ENCODE data around the gene ALDH3A2. TPM values are rescaled to one million over a fixed set of nuclear protein-coding genes. Genes with fewer than 3 reads are reported as not detected.
A peak's percentile ranks its signal among the peaks of the same experiment; 100 is the strongest.

ALDH3A2 gene
- total and polyA plus RNA-seq, 2 of the 8 experiments (the other 6 are each of a cell fraction or from before 2014, with no cell fraction given), result 20.6 to 72.9 TPM

- CTCF ChIA-PET (ENCODE audit: partially characterized antibody), result interaction anchor here (0.8 to 1.2 kb wide), 4 partner anchors 10 to 118 kb away, joined by 3 to 4 read pairs (median 3); no protein-coding TSS in a partner anchor
- Histone ChIP-seq H4K5ac (ENCODE audit: insufficient read length, low read depth, low read length) (no peak overlapping the region), H3K79me1 (ENCODE audit: low read depth, low read length) (no peaks in the 10 kb centered on the region), H3K4ac (replicated peaks; ENCODE audit: insufficient read length, low read depth, low read length) (no peak overlapping the region), H3K23me2 (ENCODE audit: low read depth, low read length) (no peaks in the 10 kb centered on the region), H3K14ac (ENCODE audit: insufficient read length) (no peak overlapping the region), H3K9ac (replicated peaks in 1 of 4; ENCODE audit: extremely low read depth in 1 of 4, low read depth in 3 of 4, low read length in 3 of 4) (no peak overlapping the region), H3K4me1 (replicated peaks in 1 of 4; ENCODE audit: control insufficient read depth in 3 of 4, insufficient read depth in 4 of 4, low read length in 3 of 4) (no peaks in the 10 kb centered on the region), H2AFZ (ENCODE audit: low read length) (no peak overlapping the region), H3K4me2 (ENCODE audit: insufficient read depth in 1 of 2, low read depth in 2 of 2, low read length in 2 of 2) (no peak overlapping the region), H2BK15ac (ENCODE audit: low read length) (no peak overlapping the region), H4K91ac (replicated peaks; ENCODE audit: insufficient read length, low read length) (no peak overlapping the region), H2BK12ac (ENCODE audit: low read depth, low read length) (no peak overlapping the region), H3K4me3 (ENCODE audit: extremely low read depth in 1 of 4, insufficient read depth in 2 of 4, low read depth in 3 of 4, low read length in 4 of 4) (no peak overlapping the region), H3K23ac (ENCODE audit: insufficient read length) (peak overlapping the region; percentile 70), H2BK5ac (ENCODE audit: low read depth, low read length) (no peak overlapping the region), H4K20me1 (replicated peaks in 1 of 2; ENCODE audit: control insufficient read depth in 1 of 2, insufficient read depth in 2 of 2, low read length in 2 of 2) (no peaks in the 10 kb centered on the region), H3K36me3 (ENCODE audit: control insufficient read depth in 2 of 4, insufficient read depth in 4 of 4, low read length in 3 of 4) (no peaks in the 10 kb centered on the region), H2BK20ac (ENCODE audit: low read length) (no peak overlapping the region), H4K8ac (ENCODE audit: extremely low read depth, insufficient read depth, low read length) (no peak overlapping the region), H3K27me3 (replicated peaks in 1 of 4; ENCODE audit: control insufficient read depth in 3 of 4, extremely low read depth in 1 of 4, insufficient read depth in 3 of 4, low read length in 3 of 4) (no peaks in the 10 kb centered on the region), H3K18ac (ENCODE audit: extremely low read depth, low read length) (no peak overlapping the region), H3K79me2 (ENCODE audit: control insufficient read depth in 1 of 2, insufficient read depth in 2 of 2, low read length in 2 of 2) (no peaks in the 10 kb centered on the region), H3K9me3 (ENCODE audit: insufficient read depth in 2 of 2, low read depth in 1 of 2, low read length in 1 of 2) (peaks cover 0 to 2% of the 10 kb centered on the region in 2 experiments; a peak in 1 of 4 replicates), H2BK120ac (replicated peaks; ENCODE audit: low read depth, low read length) (no peak overlapping the region), H3K27ac (ENCODE audit: low read depth, low read length) (no peak overlapping the region), H2AK5ac (ENCODE audit: low read depth, low read length) (no peak overlapping the region), H3K56ac (replicated peaks; ENCODE audit: insufficient read length, low read depth, low read length) (no peak overlapping the region)
- FAIRE-seq (no peak), DNase-seq (ENCODE audit: low read depth in 1 of 2, low spot score in 2 of 2) (no peak)
- TF ChIP-seq FOSL1 (IDR thresholded peaks at IDR 0.05; ENCODE audit: insufficient read depth, low read depth, low read length) (no peak), TAF1 (IDR thresholded peaks at IDR 0.05; ENCODE audit: low read depth, low read length) (no peak), SIX5 (IDR thresholded peaks at IDR 0.05; ENCODE audit: low read depth, low read length) (no peak)
- POLR2A ChIA-PET (ENCODE audit: partially characterized antibody), result no interaction called here
- 90% methylated on average over 2 of the region's 2 CpGs; no CpG with 5 or more reads in 1 of the 2 experiments for WGBS, 2 experiments (ENCODE audit: extremely low coverage in 1 of 2, insufficient coverage in 1 of 2, insufficient read length in 1 of 2, insufficient replicate concordance in 2 of 2, low coverage in 1 of 2, low lambda C conversion rate in 2 of 2, missing lambda C conversion rate in 1 of 2)
Observed at GRCh38 chr17:19631905-19632304, 16.6 kb upstream of the ALDH3A2 start.

Measured in H1 (cell line).